Astrocyte (in vitro differentiated cells and primary cell): ENCODE data around the gene CBARP. TPM values are rescaled to one million over a fixed set of nuclear protein-coding genes. Genes with fewer than 3 reads are reported as not detected.
A peak's percentile ranks its signal among the peaks of the same experiment; 100 is the strongest.

Experiments
- DNase-seq: peaks from one replicate; pipeline ENCODE4 v3.0.0-alpha.2; 2010; ENCODE audit warnings: low read depth
- FAIRE-seq: peaks from 2 replicates; lab custom pipeline; 2011; peaks lifted over from hg19 to GRCh38; lab: Jason Lieb, UNC
- H2AFZ ChIP-seq: 2 replicates; pipeline ENCODE4 v1.6.0; 2012; ENCODE audit warnings: low read depth, low read length, inconsistent platforms
- H3K27ac ChIP-seq: 2 replicates; pipeline ENCODE4 v1.5.1; 2011; ENCODE audit warnings: low read depth, low read length, inconsistent platforms
- H3K27me3 ChIP-seq: 2 replicates; pipeline ENCODE4 v1.6.0; 2011; ENCODE audit warnings: low read length, inconsistent platforms; ENCODE audit not compliant: insufficient read depth
- H3K36me3 ChIP-seq: 2 replicates; pipeline ENCODE4 v1.5.1; 2011; ENCODE audit warnings: low read length, inconsistent platforms; ENCODE audit not compliant: insufficient read depth
- H3K4me1 ChIP-seq: 2 replicates; pipeline ENCODE4 v1.5.1; 2011; ENCODE audit warnings: low read length, inconsistent platforms; ENCODE audit not compliant: insufficient read depth
- H3K4me2 ChIP-seq: 2 replicates; pipeline ENCODE4 v1.6.0; 2012; ENCODE audit warnings: low read length, inconsistent platforms
- H3K4me3 ChIP-seq: 2 replicates; pipeline ENCODE4 v1.5.1; 2011; ENCODE audit warnings: low read depth, mild to moderate bottlenecking, low read length, inconsistent platforms; ENCODE audit not compliant: insufficient read depth
- H3K79me2 ChIP-seq: 2 replicates; pipeline ENCODE4 v1.6.0; 2012; ENCODE audit warnings: mild to moderate bottlenecking, low read length, inconsistent platforms; ENCODE audit not compliant: insufficient read depth
- H3K9ac ChIP-seq: 2 replicates; pipeline ENCODE4 v1.6.0; 2012; ENCODE audit warnings: mild to moderate bottlenecking, low read length, inconsistent platforms
- H3K9me3 ChIP-seq: 2 replicates; pipeline ENCODE4 v1.5.1; 2012; ENCODE audit warnings: low read depth, mild to moderate bottlenecking, low read length, inconsistent platforms; ENCODE audit not compliant: insufficient read depth
- H4K20me1 ChIP-seq: 2 replicates; pipeline ENCODE4 v1.6.0; 2012; ENCODE audit warnings: low read length, inconsistent platforms; ENCODE audit not compliant: insufficient read depth
- H3K27ac Mint-ChIP-seq: one replicate; pipeline ENCODE4 v1.8.0; 2021; ENCODE audit warnings: mild to moderate bottlenecking, mixed read lengths; ENCODE audit not compliant: unreplicated experiment
- H3K27me3 Mint-ChIP-seq: one replicate; pipeline ENCODE4 v1.8.0; 2021; ENCODE audit warnings: low read depth, mixed read lengths; ENCODE audit not compliant: unreplicated experiment
- H3K36me3 Mint-ChIP-seq: one replicate; pipeline ENCODE4 v1.8.0; 2021; ENCODE audit warnings: low read depth, mixed read lengths; ENCODE audit not compliant: unreplicated experiment
- H3K4me1 Mint-ChIP-seq: one replicate; pipeline ENCODE4 v1.8.0; 2021; ENCODE audit warnings: low read depth, mixed read lengths; ENCODE audit not compliant: unreplicated experiment
- H3K4me3 Mint-ChIP-seq: one replicate; pipeline ENCODE4 v1.8.0; 2021; ENCODE audit warnings: mild to moderate bottlenecking, moderate library complexity, mixed read lengths; ENCODE audit not compliant: unreplicated experiment
- H3K9me3 Mint-ChIP-seq: one replicate; pipeline ENCODE4 v1.8.0; 2021; ENCODE audit warnings: mild to moderate bottlenecking, mixed read lengths; ENCODE audit not compliant: unreplicated experiment
- EZH2 ChIP-seq: IDR thresholded peaks from 2 replicates; pipeline ENCODE4 v1.6.1; 2012; ENCODE audit warnings: mild to moderate bottlenecking, low read length, inconsistent platforms; ENCODE audit not compliant: insufficient read depth
- total RNA-seq: library from RNA; stranded (reverse); gene quantifications from 2 replicates; pipeline ENCODE4 v1.2.1, GENCODE V29; 2021
- TF ChIP-seq, protein P1 (sequence below): IDR thresholded peaks from 2 replicates; pipeline ENCODE4 v1.5.1; 2011; ENCODE audit warnings: low read depth, mild to moderate bottlenecking, inconsistent platforms, low read length, moderate library complexity; ENCODE audit not compliant: insufficient read depth

CBARP gene
- total RNA-seq, 1 donor from 2014 or later = 19.8 TPM

DNA sequence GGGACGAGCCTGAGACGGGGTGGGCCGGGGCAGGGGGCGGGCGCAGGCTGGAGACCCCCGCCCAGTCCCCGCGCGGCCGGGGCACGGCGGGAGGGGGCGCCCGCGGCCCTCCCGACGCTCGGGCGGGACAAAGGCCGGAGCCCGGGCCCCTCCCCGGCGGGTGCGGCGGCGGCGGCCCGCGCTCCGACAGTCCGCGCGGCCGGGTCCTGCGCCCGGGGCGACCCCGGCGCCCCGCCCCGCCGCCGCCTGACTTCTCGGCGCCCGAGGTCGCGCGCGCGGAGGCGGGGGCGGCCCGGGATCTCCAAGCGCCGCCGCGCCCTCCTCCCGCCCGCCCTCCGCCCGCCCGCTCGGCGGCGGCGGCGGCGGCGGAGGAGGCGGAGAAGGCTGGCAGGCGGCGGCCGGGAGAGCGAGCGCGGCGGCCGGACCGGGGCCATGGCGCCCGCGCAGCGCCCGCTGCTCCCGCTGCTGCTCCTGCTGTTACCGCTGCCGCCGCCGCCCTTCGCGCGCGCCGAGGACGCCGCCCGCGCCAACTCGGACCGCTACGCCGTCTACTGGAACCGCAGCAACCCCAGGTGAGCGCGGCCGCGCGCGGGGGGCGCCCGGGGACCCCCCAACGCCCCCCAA lies 48.0 kb upstream of the CBARP start, which contains the start of gene EFNA2:
TSS of gene EFNA2 (plus strand) at position 137 of the 624 bp plus-strand sequence. CDS start at position 433, 296 bp downstream.
- no peak for TF ChIP-seq EZH2
- TF ChIP-seq, protein P1, sequence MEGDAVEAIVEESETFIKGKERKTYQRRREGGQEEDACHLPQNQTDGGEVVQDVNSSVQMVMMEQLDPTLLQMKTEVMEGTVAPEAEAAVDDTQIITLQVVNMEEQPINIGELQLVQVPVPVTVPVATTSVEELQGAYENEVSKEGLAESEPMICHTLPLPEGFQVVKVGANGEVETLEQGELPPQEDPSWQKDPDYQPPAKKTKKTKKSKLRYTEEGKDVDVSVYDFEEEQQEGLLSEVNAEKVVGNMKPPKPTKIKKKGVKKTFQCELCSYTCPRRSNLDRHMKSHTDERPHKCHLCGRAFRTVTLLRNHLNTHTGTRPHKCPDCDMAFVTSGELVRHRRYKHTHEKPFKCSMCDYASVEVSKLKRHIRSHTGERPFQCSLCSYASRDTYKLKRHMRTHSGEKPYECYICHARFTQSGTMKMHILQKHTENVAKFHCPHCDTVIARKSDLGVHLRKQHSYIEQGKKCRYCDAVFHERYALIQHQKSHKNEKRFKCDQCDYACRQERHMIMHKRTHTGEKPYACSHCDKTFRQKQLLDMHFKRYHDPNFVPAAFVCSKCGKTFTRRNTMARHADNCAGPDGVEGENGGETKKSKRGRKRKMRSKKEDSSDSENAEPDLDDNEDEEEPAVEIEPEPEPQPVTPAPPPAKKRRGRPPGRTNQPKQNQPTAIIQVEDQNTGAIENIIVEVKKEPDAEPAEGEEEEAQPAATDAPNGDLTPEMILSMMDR = no peak
- DNase-seq = no peak
- Mint-ChIP-seq H3K27me3 (peaks cover 6% of the 10 kb centered on the region), H3K36me3 (no peaks in the 10 kb centered on the region), H3K4me1 (no peaks in the 10 kb centered on the region), H3K27ac (no peak within 1 kb of the TSS), H3K9me3 (no peaks in the 10 kb centered on the region), H3K4me3 (peak within 1 kb of the TSS; percentile 81)
- Histone ChIP-seq H3K9me3 (no peaks in the 10 kb centered on the region), H3K9ac (no peak within 1 kb of the TSS), H3K4me2 (peak within 1 kb of the TSS; percentile 65), H3K36me3 (no peaks in the 10 kb centered on the region), H3K4me1 (peaks cover 2% of the 10 kb centered on the region), H4K20me1 (peaks cover 13% of the 10 kb centered on the region), H2AFZ (no peak within 1 kb of the TSS), H3K27ac (no peak within 1 kb of the TSS), H3K27me3 (peaks cover 21% of the 10 kb centered on the region), H3K4me3 (no peak within 1 kb of the TSS), H3K79me2 (no peaks in the 10 kb centered on the region)
- no peak for FAIRE-seq

DNA sequence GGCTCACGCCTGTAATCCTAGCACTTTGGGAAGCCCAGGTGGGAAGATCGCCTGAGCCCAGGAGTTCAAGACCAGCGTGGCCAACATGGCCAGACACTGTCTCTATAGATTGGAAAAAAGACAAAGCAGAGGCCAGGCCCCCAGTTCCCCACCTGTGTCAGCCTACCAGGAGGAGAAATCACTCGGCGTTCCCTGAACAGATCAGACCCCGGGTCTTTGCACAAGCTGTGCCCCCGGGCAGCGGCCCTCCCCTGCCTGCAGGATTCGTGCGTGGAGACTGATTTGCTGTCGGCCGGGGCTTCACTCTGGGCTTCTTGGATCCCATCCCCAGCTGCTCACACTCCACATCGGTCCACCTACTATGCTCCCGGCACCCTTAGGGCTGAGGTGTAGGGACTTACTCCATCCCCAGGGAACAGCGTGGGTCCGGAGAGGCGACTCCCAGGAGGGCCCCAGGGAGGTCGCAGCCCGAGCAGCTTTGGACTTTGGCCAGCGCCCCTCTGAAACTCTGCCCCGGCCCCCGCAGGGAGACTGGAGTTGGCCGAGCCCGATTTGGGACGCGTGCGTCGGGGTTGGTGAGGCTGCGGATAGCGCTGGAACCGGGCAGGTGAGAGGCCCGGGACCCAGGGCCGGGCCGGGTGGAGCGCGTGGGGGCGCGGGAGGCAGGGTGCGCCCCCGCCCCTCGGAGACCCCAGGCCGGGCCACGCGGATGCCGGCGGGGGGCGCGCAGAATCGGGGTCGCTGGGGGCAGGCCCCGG lies 47.4 kb upstream of the CBARP start:
- H3K27ac Mint-ChIP-seq = no peak overlapping the region

More for the DNA sequence above, 47.4 kb upstream of the CBARP start:
- Mint-ChIP-seq H3K36me3 (peaks cover 3% of the 10 kb centered on the region), H3K4me1 (no peaks in the 10 kb centered on the region), H3K27me3 (peaks cover 6% of the 10 kb centered on the region), H3K9me3 (no peaks in the 10 kb centered on the region), H3K4me3 (peak overlapping the region; percentile 74)
- Histone ChIP-seq H2AFZ (no peak overlapping the region), H4K20me1 (peaks cover 16% of the 10 kb centered on the region), H3K4me3 (no peak overlapping the region), H3K4me1 (peaks cover 2% of the 10 kb centered on the region), H3K9ac (no peak overlapping the region), H3K9me3 (no peaks in the 10 kb centered on the region), H3K4me2 (no peak overlapping the region), H3K36me3 (no peaks in the 10 kb centered on the region), H3K27ac (no peak overlapping the region), H3K79me2 (no peaks in the 10 kb centered on the region), H3K27me3 (peaks cover 21% of the 10 kb centered on the region)
- no peak for FAIRE-seq
- DNase-seq = no peak
- peak; percentile 96 for TF ChIP-seq EZH2
- TF ChIP-seq, protein P1 = no peak
